SK-N-SH treated with all-trans-retinoic acid at 6 μM for 48 hours (cell line): ENCODE measurements around the gene KIFC3.

ENCODE experiments used
- TOX ChIP-seq: fragments of 250-450 bp; sonication (Bioruptor Pico); IDR thresholded peaks from 2 replicates; pipeline ENCODE4 v1.8.0; 2021; ENCODE audit warnings: mild to moderate bottlenecking, moderate library complexity, borderline replicate concordance
- ZFP3 ChIP-seq: fragments of 250-450 bp; sonication (Bioruptor Pico); IDR thresholded peaks from 2 replicates; pipeline ENCODE4 v1.5.0; 2020; ENCODE audit warnings: mild to moderate bottlenecking, moderate library complexity

GRCh38 chr16:57742543-57742942 is 59.7 kb downstream of the KIFC3 start:
- no peak for TF ChIP-seq TOX (CRISPR knock-in tag)
- no peak for TF ChIP-seq ZFP3 (CRISPR knock-in tag)
